ENCODE results near the gene FARS2. TPM values are rescaled to one million over a fixed set of nuclear protein-coding genes. Genes with fewer than 3 reads are reported as not detected.

FARS2 gene
- polyA plus RNA-seq, 1 donor from 2014 or later, result 11.9 TPM

DNA sequence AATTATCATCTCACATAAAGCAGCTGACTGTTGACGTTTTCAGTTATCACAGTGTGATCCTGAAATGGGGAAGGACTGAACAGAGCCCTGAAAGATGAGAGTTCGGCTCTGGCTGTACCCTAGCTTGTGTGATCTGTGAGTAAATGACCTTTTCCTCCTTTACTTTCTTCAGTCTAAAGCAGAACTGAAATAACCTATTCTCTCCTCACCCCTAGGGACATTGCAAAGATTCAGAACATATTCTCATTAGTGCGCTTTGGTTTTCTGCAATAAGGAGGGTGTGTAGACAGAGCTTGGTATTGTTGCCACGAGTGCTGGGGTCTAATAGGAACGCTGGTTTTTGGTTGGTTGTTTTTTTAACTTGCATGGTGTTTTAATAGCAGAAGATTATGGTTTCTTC is 16.7 kb downstream of the FARS2 start:
- Histone ChIP-seq H2AFZ (ENCODE audit: low read depth, low read length) (no peak overlapping the region), H3K4me3 (ENCODE audit: low read length) (no peak overlapping the region), H3F3A (ENCODE audit: insufficient read depth, low read length, poor library complexity, severe bottlenecking) (no peaks in the 10 kb centered on the region), H3K9ac (ENCODE audit: low read length) (no peak overlapping the region), H4K20me1 (ENCODE audit: insufficient read depth) (no peaks in the 10 kb centered on the region), H3K4me2 (ENCODE audit: low read length) (no peak overlapping the region), H3K36me3 (ENCODE audit: insufficient read depth, low read length) (no peaks in the 10 kb centered on the region), H3K79me2 (replicated peaks; ENCODE audit: insufficient read depth, low read length) (no peaks in the 10 kb centered on the region), H3K9me2 (ENCODE audit: insufficient read depth, low read length) (no peaks in the 10 kb centered on the region), H3K9me3 (ENCODE audit: low read length) (no peaks in the 10 kb centered on the region), H3K27ac (ENCODE audit: low read length) (no peak overlapping the region), H3K27me3 (ENCODE audit: insufficient read depth, low read depth, low read length) (no peaks in the 10 kb centered on the region)
- no peak for TF ChIP-seq RAD21 (conservative IDR thresholded peaks at IDR 0.05)
- no peak for TF ChIP-seq MXI1 (conservative IDR thresholded peaks at IDR 0.05; ENCODE audit: poor library complexity, severe bottlenecking)
- TF ChIP-seq EP300 (conservative IDR thresholded peaks at IDR 0.05; ENCODE audit: poor library complexity, severe bottlenecking), result no peak
- TF ChIP-seq, protein P1, sequence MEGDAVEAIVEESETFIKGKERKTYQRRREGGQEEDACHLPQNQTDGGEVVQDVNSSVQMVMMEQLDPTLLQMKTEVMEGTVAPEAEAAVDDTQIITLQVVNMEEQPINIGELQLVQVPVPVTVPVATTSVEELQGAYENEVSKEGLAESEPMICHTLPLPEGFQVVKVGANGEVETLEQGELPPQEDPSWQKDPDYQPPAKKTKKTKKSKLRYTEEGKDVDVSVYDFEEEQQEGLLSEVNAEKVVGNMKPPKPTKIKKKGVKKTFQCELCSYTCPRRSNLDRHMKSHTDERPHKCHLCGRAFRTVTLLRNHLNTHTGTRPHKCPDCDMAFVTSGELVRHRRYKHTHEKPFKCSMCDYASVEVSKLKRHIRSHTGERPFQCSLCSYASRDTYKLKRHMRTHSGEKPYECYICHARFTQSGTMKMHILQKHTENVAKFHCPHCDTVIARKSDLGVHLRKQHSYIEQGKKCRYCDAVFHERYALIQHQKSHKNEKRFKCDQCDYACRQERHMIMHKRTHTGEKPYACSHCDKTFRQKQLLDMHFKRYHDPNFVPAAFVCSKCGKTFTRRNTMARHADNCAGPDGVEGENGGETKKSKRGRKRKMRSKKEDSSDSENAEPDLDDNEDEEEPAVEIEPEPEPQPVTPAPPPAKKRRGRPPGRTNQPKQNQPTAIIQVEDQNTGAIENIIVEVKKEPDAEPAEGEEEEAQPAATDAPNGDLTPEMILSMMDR (IDR thresholded peaks at IDR 0.05; ENCODE audit: poor library complexity, severe bottlenecking), result no peak
- no peak for TF ChIP-seq SMC3 (conservative IDR thresholded peaks at IDR 0.05; ENCODE audit: poor library complexity)
- TF ChIP-seq POLR2AphosphoS5 (IDR thresholded peaks at IDR 0.05), result no peak
- no peak for TF ChIP-seq EZH2 (IDR thresholded peaks at IDR 0.05; ENCODE audit: borderline replicate concordance, insufficient read depth, low read length, poor library complexity, severe bottlenecking)
- TF ChIP-seq, protein P2, sequence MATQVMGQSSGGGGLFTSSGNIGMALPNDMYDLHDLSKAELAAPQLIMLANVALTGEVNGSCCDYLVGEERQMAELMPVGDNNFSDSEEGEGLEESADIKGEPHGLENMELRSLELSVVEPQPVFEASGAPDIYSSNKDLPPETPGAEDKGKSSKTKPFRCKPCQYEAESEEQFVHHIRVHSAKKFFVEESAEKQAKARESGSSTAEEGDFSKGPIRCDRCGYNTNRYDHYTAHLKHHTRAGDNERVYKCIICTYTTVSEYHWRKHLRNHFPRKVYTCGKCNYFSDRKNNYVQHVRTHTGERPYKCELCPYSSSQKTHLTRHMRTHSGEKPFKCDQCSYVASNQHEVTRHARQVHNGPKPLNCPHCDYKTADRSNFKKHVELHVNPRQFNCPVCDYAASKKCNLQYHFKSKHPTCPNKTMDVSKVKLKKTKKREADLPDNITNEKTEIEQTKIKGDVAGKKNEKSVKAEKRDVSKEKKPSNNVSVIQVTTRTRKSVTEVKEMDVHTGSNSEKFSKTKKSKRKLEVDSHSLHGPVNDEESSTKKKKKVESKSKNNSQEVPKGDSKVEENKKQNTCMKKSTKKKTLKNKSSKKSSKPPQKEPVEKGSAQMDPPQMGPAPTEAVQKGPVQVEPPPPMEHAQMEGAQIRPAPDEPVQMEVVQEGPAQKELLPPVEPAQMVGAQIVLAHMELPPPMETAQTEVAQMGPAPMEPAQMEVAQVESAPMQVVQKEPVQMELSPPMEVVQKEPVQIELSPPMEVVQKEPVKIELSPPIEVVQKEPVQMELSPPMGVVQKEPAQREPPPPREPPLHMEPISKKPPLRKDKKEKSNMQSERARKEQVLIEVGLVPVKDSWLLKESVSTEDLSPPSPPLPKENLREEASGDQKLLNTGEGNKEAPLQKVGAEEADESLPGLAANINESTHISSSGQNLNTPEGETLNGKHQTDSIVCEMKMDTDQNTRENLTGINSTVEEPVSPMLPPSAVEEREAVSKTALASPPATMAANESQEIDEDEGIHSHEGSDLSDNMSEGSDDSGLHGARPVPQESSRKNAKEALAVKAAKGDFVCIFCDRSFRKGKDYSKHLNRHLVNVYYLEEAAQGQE (IDR thresholded peaks at IDR 0.05; ENCODE audit: borderline replicate concordance), result no peak
- TF ChIP-seq TAF1 (IDR thresholded peaks at IDR 0.05; ENCODE audit: low read depth), result no peak

DNA sequence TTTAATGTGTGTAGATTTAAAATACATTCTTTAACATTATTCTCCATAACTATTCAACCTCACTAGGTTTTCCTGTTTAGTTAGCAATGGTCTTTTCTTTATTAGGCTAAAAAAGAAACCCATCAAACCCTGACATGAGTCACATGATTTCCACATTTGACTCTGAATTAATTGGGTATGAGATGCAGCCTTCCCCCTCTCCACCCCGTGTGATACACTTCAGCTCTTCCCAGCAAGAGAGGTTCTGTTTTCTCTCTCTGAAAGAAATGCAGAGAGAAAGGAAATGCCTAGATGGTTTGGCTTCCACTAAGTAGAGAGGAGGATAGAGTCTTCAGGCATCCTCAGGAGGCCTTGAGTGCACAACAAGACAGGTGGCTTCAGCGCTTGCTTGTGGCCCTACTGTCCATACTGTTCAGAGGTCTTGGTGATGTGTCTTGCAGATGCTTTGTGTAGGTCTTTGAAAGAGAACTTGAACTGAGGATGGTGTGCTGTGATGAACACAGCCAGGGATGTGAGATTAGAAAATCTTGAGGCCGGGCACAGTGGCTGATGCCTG is 17.3 kb downstream of the FARS2 start:
- no peaks in the 10 kb centered on the region for H3K9me2 ChIP-seq (ENCODE audit: insufficient read depth, low read length)
- no peaks in the 10 kb centered on the region for H3K79me2 ChIP-seq (replicated peaks; ENCODE audit: insufficient read depth, low read length)
- H3F3A ChIP-seq (ENCODE audit: insufficient read depth, low read length, poor library complexity, severe bottlenecking), result no peaks in the 10 kb centered on the region
- no peak overlapping the region for H3K27ac ChIP-seq (ENCODE audit: low read length)
- no peak overlapping the region for H3K4me2 ChIP-seq (ENCODE audit: low read length)
- no peaks in the 10 kb centered on the region for H4K20me1 ChIP-seq (ENCODE audit: insufficient read depth)
- no peaks in the 10 kb centered on the region for H3K36me3 ChIP-seq (ENCODE audit: insufficient read depth, low read length)
- TF ChIP-seq POLR2AphosphoS5 (IDR thresholded peaks at IDR 0.05) (no peak), EZH2 (IDR thresholded peaks at IDR 0.05; ENCODE audit: borderline replicate concordance, insufficient read depth, low read length, poor library complexity, severe bottlenecking) (no peak)
- no peak overlapping the region for H2AFZ ChIP-seq (ENCODE audit: low read depth, low read length)
- H3K9me3 ChIP-seq (ENCODE audit: low read length), result no peaks in the 10 kb centered on the region
- no peak overlapping the region for H3K9ac ChIP-seq (ENCODE audit: low read length)
- H3K4me3 ChIP-seq (ENCODE audit: low read length), result no peak overlapping the region
- no peaks in the 10 kb centered on the region for H3K27me3 ChIP-seq (ENCODE audit: insufficient read depth, low read depth, low read length)
